HG02642 (cell line): Measurements from ENCODE around the gene MAJIN.
A peak's percentile ranks its signal among the peaks of the same experiment; 100 is the strongest.

Experiments used
- ATAC-seq: cut with Tn5 transposase; IDR thresholded peaks from one replicate; pipeline ENCODE4 v1.9.1; 2021; ENCODE audit warnings: mild to moderate bottlenecking; ENCODE audit not compliant: unreplicated experiment, poor library complexity

The MAJIN gene

GRCh38 chr11:64916040-64916774 lies 55.7 kb downstream of the MAJIN start:
- peak; percentile 17 for ATAC-seq

GRCh38 chr11:64915376-64915887 lies 56.5 kb downstream of the MAJIN start:
- no peak for ATAC-seq

GRCh38 chr11:64914123-64914522 lies 57.8 kb downstream of the MAJIN start:
- no peak for ATAC-seq

- no peak for ATAC-seq
Measured at GRCh38 chr11:64913171-64913727, 58.7 kb downstream of the MAJIN start.

- ATAC-seq, result no peak
Measured at GRCh38 chr11:64911689-64912088, 60.2 kb downstream of the MAJIN start.

- ATAC-seq, result no peak
Measured at GRCh38 chr11:64911142-64911541, 60.8 kb downstream of the MAJIN start.

- no peak for ATAC-seq
Measured at GRCh38 chr11:64910451-64911093, 61.3 kb downstream of the MAJIN start.

GRCh38 chr11:64909653-64910343 lies 62.1 kb downstream of the MAJIN start:
- ATAC-seq, result no peak

GRCh38 chr11:64908766-64909165 lies 63.1 kb downstream of the MAJIN start:
- no peak for ATAC-seq

- no peak for ATAC-seq
Measured at GRCh38 chr11:64906314-64906635, 65.6 kb downstream of the MAJIN start.

GRCh38 chr11:64905516-64906313 lies 66.2 kb downstream of the MAJIN start:
- ATAC-seq, result no peak

GRCh38 chr11:64903291-64903833 lies 68.5 kb downstream of the MAJIN start:
- ATAC-seq, result no peak

- no peak for ATAC-seq
Measured at GRCh38 chr11:64902102-64902900, 69.6 kb downstream of the MAJIN start.

- ATAC-seq, result no peak
Measured at GRCh38 chr11:64900774-64901173, 71.1 kb downstream of the MAJIN start.

- no peak for ATAC-seq
Measured at GRCh38 chr11:64900263-64900678, 71.6 kb downstream of the MAJIN start.

GRCh38 chr11:64898541-64898940 lies 73.4 kb downstream of the MAJIN start:
- no peak for ATAC-seq

- no peak for ATAC-seq
Measured at GRCh38 chr11:64898076-64898445, 73.8 kb downstream of the MAJIN start.

- no peak for ATAC-seq
Measured at GRCh38 chr11:64897381-64898075, 74.4 kb downstream of the MAJIN start.
